ENCODE measurements around the gene CHD9NB. TPM values are rescaled to one million over a fixed set of nuclear protein-coding genes. Genes with fewer than 3 reads are reported as not detected.

The CHD9NB gene
- total and polyA plus RNA-seq, 9 of the 15 experiments (the other 6 are each of a cell fraction or from before 2014, with no cell fraction given) = 0.06 to 0.10 (median 0.07) TPM; not detected in 6

GRCh38 chr16:52993179-52993578 is 59.5 kb downstream of the CHD9NB start (continued):
- no peak for TF ChIP-seq TAF1 (IDR thresholded peaks at IDR 0.05; ENCODE audit: control insufficient read depth, extremely low read depth, insufficient read depth, low read length, severe bottlenecking)

DNA sequence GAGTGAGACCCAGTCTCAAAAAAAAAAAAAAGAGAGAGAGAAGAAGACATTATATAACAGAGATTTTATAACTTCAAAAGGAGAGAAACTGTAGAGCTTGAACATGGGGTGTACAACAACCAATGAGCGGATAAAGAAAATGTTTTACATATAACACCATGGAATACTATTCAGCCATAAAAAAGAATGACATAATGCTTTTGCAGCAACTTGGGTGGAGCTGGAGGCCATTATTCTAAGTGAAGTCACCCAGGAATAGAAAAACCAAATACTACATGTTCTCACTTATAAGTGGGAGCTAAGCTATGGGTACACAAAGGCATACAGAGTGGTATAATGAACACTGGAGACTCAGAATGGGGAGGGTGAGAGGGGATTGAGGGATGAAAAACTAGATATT is 61.1 kb downstream of the CHD9NB start:
- in situ Hi-C loops (cut with MboI) = no loop called here
- intact Hi-C loops (cut with micrococcal nuclease) = no loop called here
- H3K4me2 ChIP-seq (ENCODE audit: insufficient read depth, low read length) = no peak overlapping the region
- no peaks in the 10 kb centered on the region for H3K27me3 ChIP-seq (ENCODE audit: control insufficient read depth in 2 of 2, insufficient read depth in 2 of 2, low read length in 2 of 2)
- BruUV-seq (replicated peaks) = no TSS peak
- no peaks in the 10 kb centered on the region for H4K20me1 ChIP-seq (replicated peaks; ENCODE audit: control insufficient read depth, insufficient read depth, low read length)
- no peak for ATAC-seq
- H3K4me1 ChIP-seq (replicated peaks in 1 of 2; ENCODE audit: control insufficient read depth in 2 of 2, insufficient read depth in 2 of 2, low read length in 2 of 2) = no peaks in the 10 kb centered on the region
- no peak overlapping the region for H3K4me3 ChIP-seq
- DNase-seq (ENCODE audit: extremely low read depth in 1 of 4, low spot score in 3 of 4) = no peak
- CTCF ChIA-PET (ENCODE audit: low intra/inter-chr PET ratio) = no interaction called here
- H3K9ac ChIP-seq (ENCODE audit: insufficient read depth in 1 of 2, low read depth in 2 of 2, low read length in 2 of 2) = no peak overlapping the region
- no peak overlapping the region for H3K27ac ChIP-seq (ENCODE audit: extremely low read depth, low read depth, low read length)
- TF ChIP-seq HMG20B (CRISPR knock-in tag; IDR thresholded peaks at IDR 0.05) = no peak
- TF ChIP-seq, protein P1, sequence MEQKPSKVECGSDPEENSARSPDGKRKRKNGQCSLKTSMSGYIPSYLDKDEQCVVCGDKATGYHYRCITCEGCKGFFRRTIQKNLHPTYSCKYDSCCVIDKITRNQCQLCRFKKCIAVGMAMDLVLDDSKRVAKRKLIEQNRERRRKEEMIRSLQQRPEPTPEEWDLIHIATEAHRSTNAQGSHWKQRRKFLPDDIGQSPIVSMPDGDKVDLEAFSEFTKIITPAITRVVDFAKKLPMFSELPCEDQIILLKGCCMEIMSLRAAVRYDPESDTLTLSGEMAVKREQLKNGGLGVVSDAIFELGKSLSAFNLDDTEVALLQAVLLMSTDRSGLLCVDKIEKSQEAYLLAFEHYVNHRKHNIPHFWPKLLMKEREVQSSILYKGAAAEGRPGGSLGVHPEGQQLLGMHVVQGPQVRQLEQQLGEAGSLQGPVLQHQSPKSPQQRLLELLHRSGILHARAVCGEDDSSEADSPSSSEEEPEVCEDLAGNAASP (IDR thresholded peaks at IDR 0.05) = no peak
- TF ChIP-seq RBM15 (IDR thresholded peaks at IDR 0.05; ENCODE audit: insufficient read depth, low read length) = no peak
- no peak for TF ChIP-seq ZNF584 (CRISPR knock-in tag; IDR thresholded peaks at IDR 0.05; ENCODE audit: low read depth)
- TF ChIP-seq ZNF143 (CRISPR knock-in tag; IDR thresholded peaks at IDR 0.05) = no peak
- POLR2A ChIA-PET = interaction anchor here (0.7 kb wide), 1 partner anchor 1817 kb away, joined by 3 read pairs; no protein-coding TSS in a partner anchor
- no peaks in the 10 kb centered on the region for H3K36me3 ChIP-seq (ENCODE audit: control insufficient read depth, insufficient read depth, low read length)
- H2AFZ ChIP-seq (ENCODE audit: low read depth, low read length) = no peak overlapping the region
- no peaks in the 10 kb centered on the region for H3K9me1 ChIP-seq (ENCODE audit: control insufficient read depth, insufficient read depth, low read length)
- H3K79me2 ChIP-seq (ENCODE audit: control insufficient read depth, insufficient read depth, low read length) = no peaks in the 10 kb centered on the region
- 0% methylated on average over 1 of the region's 1 CpG for WGBS (ENCODE audit: insufficient coverage, low coverage, missing lambda C conversion rate)
- FAIRE-seq = no peak
- H3K9me3 ChIP-seq (replicated peaks; ENCODE audit: control insufficient read depth, insufficient read depth, low read depth, low read length) = no peaks in the 10 kb centered on the region

Other genes starting within 250 kb of the CHD9NB start
- 22.0 and 32.0 TPM in 2 replicates for gene CHD9, start 2.1 kb upstream of the CHD9NB start, total RNA-seq (2014; rRNA removed)
- gene CHD9, start 2.1 kb upstream of the CHD9NB start, total RNA-seq (2014; rRNA removed; fragmentation: Illumina TruSeq; extraction: Trizol) = 58.1 and 65.4 TPM in 2 replicates
- gene CHD9, start 2.1 kb upstream of the CHD9NB start, total RNA-seq (2015; rRNA removed; fragmentation: Illumina TruSeq; extraction: Trizol) = 49.1 and 54.0 TPM in 2 replicates
- gene CHD9, start 2.1 kb upstream of the CHD9NB start, total RNA-seq (2021) = 38.8 and 40.7 TPM in 2 replicates
- gene CHD9, start 2.1 kb upstream of the CHD9NB start, polyA plus RNA-seq (2011; rRNA removed) = 33.9 and 41.6 TPM in 2 replicates
- 25.6 and 29.0 TPM in 2 replicates for gene CHD9, start 2.1 kb upstream of the CHD9NB start, polyA plus RNA-seq (2014; fragmentation: Illumina TruSeq; extraction: Trizol)
- 10 to 100 TPM; 33.7 to 69.3 TPM for gene CHD9, start 2.1 kb upstream of the CHD9NB start, polyA plus RNA-seq (2014; fragmentation: Nextera tagmentation; extraction: Ambion mirVana)
- gene CHD9, start 2.1 kb upstream of the CHD9NB start, polyA plus RNA-seq (2014; rRNA removed) = 26.1 and 40.6 TPM in 2 replicates

Data from K562 (cell line).